ENCODE measurements around the gene DTX4.

GRCh38 chr11:59151761-59152160 is 20.2 kb upstream of the DTX4 start:
- TF ChIP-seq ARNT (IDR thresholded peaks at IDR 0.05) (no peak), FOXA1 (IDR thresholded peaks at IDR 0.05) (no peak), SUZ12 (IDR thresholded peaks at IDR 0.05) (no peak), BHLHE40 (IDR thresholded peaks at IDR 0.05; ENCODE audit: borderline replicate concordance) (no peak), HDGF (IDR thresholded peaks at IDR 0.05; ENCODE audit: borderline replicate concordance) (no peak), ZNF384 (IDR thresholded peaks at IDR 0.05) (no peak), SP1 (IDR thresholded peaks at IDR 0.05) (no peak)
